NCI-H446 treated with DMSO at 0.1 percent for 48 hours (cell line): ENCODE measurements around the gene CAMK2B.

Experiments
- DNase-seq: peaks from one replicate; lab custom pipeline; 2025; lab: John Stamatoyannopoulos, UW

The CAMK2B gene

GRCh38 chr7:44167920-44168319 is 157.5 kb downstream of the CAMK2B start:
- DNase-seq = no peak
